Neural cell (in vitro differentiated cells): ENCODE measurements around the gene APP. TPM values are rescaled to one million over a fixed set of nuclear protein-coding genes. Genes with fewer than 3 reads are reported as not detected.

Experiments
- H2AFZ ChIP-seq: fragments of 200-600, 300-800 bp; sonication (generic), shearing (Covaris generic); 2 replicates; pipeline ENCODE4 v1.6.0; 2014; ENCODE audit warnings: low read depth, mild to moderate bottlenecking, antibody characterized with exemption, low read length, moderate library complexity
- H3F3A ChIP-seq: fragments of 200-600 bp; shearing (Covaris generic); 2 replicates; pipeline ENCODE4 v1.6.1; 2016; ENCODE audit warnings: mild to moderate bottlenecking, moderate library complexity, mixed read lengths, antibody characterized with exemption, low read length; ENCODE audit not compliant: insufficient read depth, poor library complexity, severe bottlenecking
- H3K27ac ChIP-seq: fragments of 200-600, 300-800 bp; sonication (generic), shearing (Covaris generic); 2 replicates; pipeline ENCODE4 v1.5.1; 2014; ENCODE audit warnings: mild to moderate bottlenecking, low read length, moderate library complexity
- H3K27me3 ChIP-seq: fragments of 300-800, 200-600 bp; sonication (generic), shearing (Covaris generic); 2 replicates; pipeline ENCODE4 v1.6.0; 2014; ENCODE audit warnings: mild to moderate bottlenecking, low read depth, low read length, moderate library complexity; ENCODE audit not compliant: insufficient read depth
- H3K36me3 ChIP-seq: fragments of 300-800, 200-600 bp; sonication (generic), shearing (Covaris generic); 2 replicates; pipeline ENCODE4 v1.5.1; 2014; ENCODE audit warnings: mild to moderate bottlenecking, antibody characterized with exemption, low read length, moderate library complexity; ENCODE audit not compliant: insufficient read depth
- H3K4me2 ChIP-seq: fragments of 300-800, 200-600 bp; sonication (generic), shearing (Covaris generic); 2 replicates; pipeline ENCODE4 v1.6.0; 2014; ENCODE audit warnings: mild to moderate bottlenecking, low read length
- H3K4me3 ChIP-seq: fragments of 300-800, 200-600 bp; sonication (generic), shearing (Covaris generic); 2 replicates; pipeline ENCODE4 v1.5.1; 2014; ENCODE audit warnings: mild to moderate bottlenecking, low read length, moderate library complexity
- H3K79me2 ChIP-seq: fragments of 200-600 bp; shearing (Covaris generic); replicated peaks from 2 replicates; pipeline ENCODE4 v1.6.0; 2014; ENCODE audit warnings: mild to moderate bottlenecking, low read length, moderate library complexity; ENCODE audit not compliant: insufficient read depth
- H3K9ac ChIP-seq: fragments of 300-800, 200-600 bp; sonication (generic), shearing (Covaris generic); 2 replicates; pipeline ENCODE4 v1.6.1; 2016; ENCODE audit warnings: mild to moderate bottlenecking, low read length, mixed read lengths
- H3K9me2 ChIP-seq: fragments of 200-600 bp; shearing (Covaris generic); 2 replicates; pipeline ENCODE4 v1.6.1; 2016; ENCODE audit warnings: mild to moderate bottlenecking, low read length, mixed read lengths; ENCODE audit not compliant: insufficient read depth
- H3K9me3 ChIP-seq: fragments of 200-600, 300-800 bp; sonication (generic), shearing (Covaris generic); 2 replicates; pipeline ENCODE4 v1.6.1; 2016; ENCODE audit warnings: mild to moderate bottlenecking, mixed run types, low read length, moderate library complexity, mixed read lengths
- H4K20me1 ChIP-seq: fragments of 200-600 bp; shearing (Covaris generic); 2 replicates; pipeline ENCODE4 v1.6.1; 2016; ENCODE audit warnings: mild to moderate bottlenecking, mixed run types; ENCODE audit not compliant: insufficient read depth
- EP300 ChIP-seq: fragments of 450-650 bp; conservative IDR thresholded peaks from 2 replicates; pipeline ENCODE4 v1.6.1; 2014; ENCODE audit warnings: antibody characterized with exemption, mild to moderate bottlenecking, moderate library complexity; ENCODE audit not compliant: poor library complexity, severe bottlenecking
- EZH2 ChIP-seq: fragments of 200-600, 300-800 bp; shearing (Covaris generic), sonication (generic); IDR thresholded peaks from 2 replicates; pipeline ENCODE4 v1.6.1; 2014; ENCODE audit warnings: antibody characterized with exemption, low read length, borderline replicate concordance, mild to moderate bottlenecking; ENCODE audit not compliant: insufficient read depth, poor library complexity, severe bottlenecking
- MXI1 ChIP-seq: fragments of 450-650 bp; conservative IDR thresholded peaks from 2 replicates; pipeline ENCODE4 v1.6.1; 2014; ENCODE audit warnings: antibody characterized with exemption, mild to moderate bottlenecking; ENCODE audit not compliant: poor library complexity, severe bottlenecking
- POLR2AphosphoS5 ChIP-seq: IDR thresholded peaks from 2 replicates; pipeline ENCODE4 v1.6.1; 2012
- RAD21 ChIP-seq: fragments of 450-650 bp; conservative IDR thresholded peaks from 2 replicates; pipeline ENCODE4 v1.6.1; 2014; ENCODE audit warnings: antibody characterized with exemption, mild to moderate bottlenecking, moderate library complexity
- SMC3 ChIP-seq: fragments of 450-650 bp; conservative IDR thresholded peaks from 2 replicates; pipeline ENCODE4 v1.6.1; 2014; ENCODE audit warnings: antibody characterized with exemption, mild to moderate bottlenecking, moderate library complexity; ENCODE audit not compliant: poor library complexity
- TAF1 ChIP-seq: IDR thresholded peaks from 2 replicates; pipeline ENCODE4 v1.6.1; 2012; ENCODE audit warnings: low read depth
- polyA plus RNA-seq: library from polyadenylated mRNA; depleted of rRNA; stranded (reverse); fragments of >200 nt; gene quantifications from 2 replicates; pipeline ENCODE4 v1.2.3, GENCODE V29; 2014
- TF ChIP-seq, protein P1 (sequence below): IDR thresholded peaks from 2 replicates; pipeline ENCODE4 v1.6.1; 2012; ENCODE audit warnings: borderline replicate concordance
- TF ChIP-seq, protein P2 (sequence below): fragments of 450-650 bp; IDR thresholded peaks from 2 replicates; pipeline ENCODE4 v1.5.1; 2014; ENCODE audit warnings: antibody characterized with exemption, mild to moderate bottlenecking, moderate library complexity; ENCODE audit not compliant: poor library complexity, severe bottlenecking

Gene APP
- polyA plus RNA-seq, 1 donor from 2014 or later = 470 TPM

GRCh38 chr21:25907573-25908275 lies 262.8 kb downstream of the APP start:
- no peaks in the 10 kb centered on the region for H3K9me3 ChIP-seq
- H3F3A ChIP-seq = peaks cover 1% of the 10 kb centered on the region
- H3K79me2 ChIP-seq = no peaks in the 10 kb centered on the region
- H3K4me2 ChIP-seq = no peak overlapping the region
- H2AFZ ChIP-seq = no peak overlapping the region
- no peak overlapping the region for H3K27ac ChIP-seq
- no peak overlapping the region for H3K9ac ChIP-seq
- H4K20me1 ChIP-seq = no peaks in the 10 kb centered on the region
- TF ChIP-seq, protein P1, sequence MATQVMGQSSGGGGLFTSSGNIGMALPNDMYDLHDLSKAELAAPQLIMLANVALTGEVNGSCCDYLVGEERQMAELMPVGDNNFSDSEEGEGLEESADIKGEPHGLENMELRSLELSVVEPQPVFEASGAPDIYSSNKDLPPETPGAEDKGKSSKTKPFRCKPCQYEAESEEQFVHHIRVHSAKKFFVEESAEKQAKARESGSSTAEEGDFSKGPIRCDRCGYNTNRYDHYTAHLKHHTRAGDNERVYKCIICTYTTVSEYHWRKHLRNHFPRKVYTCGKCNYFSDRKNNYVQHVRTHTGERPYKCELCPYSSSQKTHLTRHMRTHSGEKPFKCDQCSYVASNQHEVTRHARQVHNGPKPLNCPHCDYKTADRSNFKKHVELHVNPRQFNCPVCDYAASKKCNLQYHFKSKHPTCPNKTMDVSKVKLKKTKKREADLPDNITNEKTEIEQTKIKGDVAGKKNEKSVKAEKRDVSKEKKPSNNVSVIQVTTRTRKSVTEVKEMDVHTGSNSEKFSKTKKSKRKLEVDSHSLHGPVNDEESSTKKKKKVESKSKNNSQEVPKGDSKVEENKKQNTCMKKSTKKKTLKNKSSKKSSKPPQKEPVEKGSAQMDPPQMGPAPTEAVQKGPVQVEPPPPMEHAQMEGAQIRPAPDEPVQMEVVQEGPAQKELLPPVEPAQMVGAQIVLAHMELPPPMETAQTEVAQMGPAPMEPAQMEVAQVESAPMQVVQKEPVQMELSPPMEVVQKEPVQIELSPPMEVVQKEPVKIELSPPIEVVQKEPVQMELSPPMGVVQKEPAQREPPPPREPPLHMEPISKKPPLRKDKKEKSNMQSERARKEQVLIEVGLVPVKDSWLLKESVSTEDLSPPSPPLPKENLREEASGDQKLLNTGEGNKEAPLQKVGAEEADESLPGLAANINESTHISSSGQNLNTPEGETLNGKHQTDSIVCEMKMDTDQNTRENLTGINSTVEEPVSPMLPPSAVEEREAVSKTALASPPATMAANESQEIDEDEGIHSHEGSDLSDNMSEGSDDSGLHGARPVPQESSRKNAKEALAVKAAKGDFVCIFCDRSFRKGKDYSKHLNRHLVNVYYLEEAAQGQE = no peak
- no peak for TF ChIP-seq TAF1
- TF ChIP-seq POLR2AphosphoS5 = no peak
- no peak for TF ChIP-seq RAD21
- TF ChIP-seq, protein P2, sequence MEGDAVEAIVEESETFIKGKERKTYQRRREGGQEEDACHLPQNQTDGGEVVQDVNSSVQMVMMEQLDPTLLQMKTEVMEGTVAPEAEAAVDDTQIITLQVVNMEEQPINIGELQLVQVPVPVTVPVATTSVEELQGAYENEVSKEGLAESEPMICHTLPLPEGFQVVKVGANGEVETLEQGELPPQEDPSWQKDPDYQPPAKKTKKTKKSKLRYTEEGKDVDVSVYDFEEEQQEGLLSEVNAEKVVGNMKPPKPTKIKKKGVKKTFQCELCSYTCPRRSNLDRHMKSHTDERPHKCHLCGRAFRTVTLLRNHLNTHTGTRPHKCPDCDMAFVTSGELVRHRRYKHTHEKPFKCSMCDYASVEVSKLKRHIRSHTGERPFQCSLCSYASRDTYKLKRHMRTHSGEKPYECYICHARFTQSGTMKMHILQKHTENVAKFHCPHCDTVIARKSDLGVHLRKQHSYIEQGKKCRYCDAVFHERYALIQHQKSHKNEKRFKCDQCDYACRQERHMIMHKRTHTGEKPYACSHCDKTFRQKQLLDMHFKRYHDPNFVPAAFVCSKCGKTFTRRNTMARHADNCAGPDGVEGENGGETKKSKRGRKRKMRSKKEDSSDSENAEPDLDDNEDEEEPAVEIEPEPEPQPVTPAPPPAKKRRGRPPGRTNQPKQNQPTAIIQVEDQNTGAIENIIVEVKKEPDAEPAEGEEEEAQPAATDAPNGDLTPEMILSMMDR = no peak
- H3K4me3 ChIP-seq = no peak overlapping the region
- no peaks in the 10 kb centered on the region for H3K27me3 ChIP-seq
- H3K9me2 ChIP-seq = no peaks in the 10 kb centered on the region
- no peaks in the 10 kb centered on the region for H3K36me3 ChIP-seq

GRCh38 chr21:25906587-25906986 lies 264.0 kb downstream of the APP start:
- Histone ChIP-seq H3K27ac (no peak overlapping the region), H3K4me3 (no peak overlapping the region), H3K79me2 (no peaks in the 10 kb centered on the region), H3K36me3 (no peaks in the 10 kb centered on the region), H3K4me2 (no peak overlapping the region), H4K20me1 (no peaks in the 10 kb centered on the region), H3F3A (peaks cover 3% of the 10 kb centered on the region), H3K9me3 (no peaks in the 10 kb centered on the region), H3K9ac (no peak overlapping the region), H2AFZ (no peak overlapping the region), H3K27me3 (no peaks in the 10 kb centered on the region), H3K9me2 (no peaks in the 10 kb centered on the region)
- TF ChIP-seq, protein P1 = no peak
- TF ChIP-seq TAF1 (no peak), RAD21 (no peak), EZH2 (no peak), SMC3 (no peak), MXI1 (no peak), POLR2AphosphoS5 (no peak), EP300 (no peak)
- TF ChIP-seq, protein P2 = no peak
